ENCODE results near the gene SH3BP4.

The SH3BP4 gene

GRCh38 chr2:234929002-234929401 is 22.8 kb upstream of the SH3BP4 start:
- Histone ChIP-seq H4K20me1 (ENCODE audit: low read depth, low read length) (no peaks in the 10 kb centered on the region), H3F3A (ENCODE audit: insufficient read depth) (no peaks in the 10 kb centered on the region), H3K36me3 (ENCODE audit: low read length) (no peaks in the 10 kb centered on the region), H3K79me2 (ENCODE audit: insufficient read depth, low read length) (no peaks in the 10 kb centered on the region), H3K27me3 (ENCODE audit: low read length) (no peaks in the 10 kb centered on the region), H3K9me3 (ENCODE audit: insufficient read depth, low read length) (no peaks in the 10 kb centered on the region), H2AFZ (ENCODE audit: low read depth, low read length, severe bottlenecking) (no peak overlapping the region), H3K9me2 (replicated peaks; ENCODE audit: insufficient read depth, low read length) (no peaks in the 10 kb centered on the region), H3K9ac (ENCODE audit: low read length) (no peak overlapping the region), H3K4me3 (ENCODE audit: insufficient read depth, low read length, poor library complexity, severe bottlenecking) (no peak overlapping the region), H3K27ac (ENCODE audit: low read depth, low read length) (no peak overlapping the region), H3K4me2 (ENCODE audit: low read depth, low read length, poor library complexity, severe bottlenecking) (no peak overlapping the region)
- no peak for TF ChIP-seq EZH2phosphoT487 (conservative IDR thresholded peaks at IDR 0.05; ENCODE audit: low read length)
- no peak for TF ChIP-seq CTCF (IDR thresholded peaks at IDR 0.05; ENCODE audit: insufficient read depth, low read length, poor library complexity, severe bottlenecking)

- no peak overlapping the region for H3K4me2 ChIP-seq (ENCODE audit: low read depth, low read length, poor library complexity, severe bottlenecking)
- H3K27me3 ChIP-seq (ENCODE audit: low read length), result no peaks in the 10 kb centered on the region
- H2AFZ ChIP-seq (ENCODE audit: low read depth, low read length, severe bottlenecking), result no peak overlapping the region
- H4K20me1 ChIP-seq (ENCODE audit: low read depth, low read length), result no peaks in the 10 kb centered on the region
- H3F3A ChIP-seq (ENCODE audit: insufficient read depth), result no peaks in the 10 kb centered on the region
- no peak overlapping the region for H3K4me3 ChIP-seq (ENCODE audit: insufficient read depth, low read length, poor library complexity, severe bottlenecking)
- H3K9me2 ChIP-seq (replicated peaks; ENCODE audit: insufficient read depth, low read length), result no peaks in the 10 kb centered on the region
- H3K27ac ChIP-seq (ENCODE audit: low read depth, low read length), result no peak overlapping the region
- no peaks in the 10 kb centered on the region for H3K79me2 ChIP-seq (ENCODE audit: insufficient read depth, low read length)
- no peaks in the 10 kb centered on the region for H3K36me3 ChIP-seq (ENCODE audit: low read length)
- H3K9me3 ChIP-seq (ENCODE audit: insufficient read depth, low read length), result no peaks in the 10 kb centered on the region
- TF ChIP-seq CTCF (IDR thresholded peaks at IDR 0.05; ENCODE audit: insufficient read depth, low read length, poor library complexity, severe bottlenecking) (no peak), EZH2phosphoT487 (conservative IDR thresholded peaks at IDR 0.05; ENCODE audit: low read length) (no peak)
- no peak overlapping the region for H3K9ac ChIP-seq (ENCODE audit: low read length)
These were observed 21.4 kb upstream of the SH3BP4 start for GRCh38 chr2:234930397-234930796.

GRCh38 chr2:234931371-234931770 is 20.4 kb upstream of the SH3BP4 start:
- Histone ChIP-seq H4K20me1 (ENCODE audit: low read depth, low read length) (no peaks in the 10 kb centered on the region), H3K4me2 (ENCODE audit: low read depth, low read length, poor library complexity, severe bottlenecking) (no peak overlapping the region), H3K36me3 (ENCODE audit: low read length) (no peaks in the 10 kb centered on the region), H3K9me3 (ENCODE audit: insufficient read depth, low read length) (no peaks in the 10 kb centered on the region), H3K9me2 (replicated peaks; ENCODE audit: insufficient read depth, low read length) (no peaks in the 10 kb centered on the region), H3K4me3 (ENCODE audit: insufficient read depth, low read length, poor library complexity, severe bottlenecking) (no peak overlapping the region), H2AFZ (ENCODE audit: low read depth, low read length, severe bottlenecking) (no peak overlapping the region), H3K9ac (ENCODE audit: low read length) (no peak overlapping the region), H3K27ac (ENCODE audit: low read depth, low read length) (no peak overlapping the region), H3K27me3 (ENCODE audit: low read length) (no peaks in the 10 kb centered on the region), H3F3A (ENCODE audit: insufficient read depth) (no peaks in the 10 kb centered on the region), H3K79me2 (ENCODE audit: insufficient read depth, low read length) (no peaks in the 10 kb centered on the region)
- TF ChIP-seq CTCF (IDR thresholded peaks at IDR 0.05; ENCODE audit: insufficient read depth, low read length, poor library complexity, severe bottlenecking) (no peak), EZH2phosphoT487 (conservative IDR thresholded peaks at IDR 0.05; ENCODE audit: low read length) (no peak)

All from SU-DHL-6 (cell line).